HepG2 (cell line): ENCODE measurements around the gene BMP2K.

Source experiments
- GATA4 ChIP-seq: sonication (generic); IDR thresholded peaks from 2 replicates; pipeline ENCODE4 v1.6.1; 2016; ENCODE audit warnings: antibody characterized with exemption, low read depth, borderline replicate concordance
- MYC ChIP-seq: sonication (generic); formaldehyde crosslinking; IDR thresholded peaks from 2 replicates; pipeline ENCODE4 v1.9.0; 2021; ENCODE audit warnings: missing genetic modification reagents, borderline replicate concordance
- POLR2AphosphoS5 ChIP-seq: IDR thresholded peaks from 2 replicates; pipeline ENCODE4 v1.6.1; 2012; ENCODE audit warnings: low read depth, low read length
- SETDB1 ChIP-seq: sonication (generic); formaldehyde crosslinking; IDR thresholded peaks from 2 replicates; pipeline ENCODE4 v1.5.1; 2020; ENCODE audit warnings: missing genetic modification reagents, mild to moderate bottlenecking, borderline replicate concordance
- SP2 ChIP-seq: sonication (generic); formaldehyde crosslinking; IDR thresholded peaks from 2 replicates; pipeline ENCODE4 v1.5.1; 2020; ENCODE audit warnings: mild to moderate bottlenecking, missing genetic modification reagents
- ZNF24 ChIP-seq: fragments of 450-650 bp; IDR thresholded peaks from 2 replicates; pipeline ENCODE4 v1.6.1; 2017; ENCODE audit warnings: antibody characterized with exemption, mild to moderate bottlenecking

DNA sequence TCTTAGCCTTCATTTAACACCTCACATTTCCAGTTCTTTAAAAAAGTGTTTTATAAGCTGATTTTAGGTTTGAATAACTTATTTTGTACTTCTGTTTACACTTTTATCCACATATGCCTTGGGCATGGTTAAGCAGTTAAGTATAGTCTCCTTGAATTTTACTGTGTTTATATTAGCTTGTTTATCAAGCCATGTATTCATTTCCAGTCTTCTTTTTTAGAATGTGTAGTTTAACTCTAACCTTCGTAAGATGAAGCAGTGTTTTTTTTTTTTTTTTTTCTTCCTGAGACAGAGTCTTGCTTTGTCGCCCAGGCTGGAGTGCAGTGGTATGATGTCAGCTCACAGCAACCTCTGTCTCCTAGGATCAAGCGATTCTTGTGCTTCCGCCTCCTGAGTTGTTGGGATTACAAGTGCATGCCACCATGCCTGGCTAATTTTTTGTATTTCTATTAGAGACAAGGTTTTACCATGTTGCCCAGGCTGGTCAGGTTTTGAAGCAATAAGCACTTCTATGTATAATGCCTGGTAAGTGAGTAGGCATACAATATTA is 42.5 kb downstream of the BMP2K start:
- TF ChIP-seq ZNF24 (no peak), GATA4 (no peak), MYC (CRISPR knock-in tag) (no peak), SETDB1 (no peak), SP2 (no peak), POLR2AphosphoS5 (no peak)
